HFFc6 (cell line): ENCODE data around the gene CYSTM1. TPM values are rescaled to one million over a fixed set of nuclear protein-coding genes. Genes with fewer than 3 reads are reported as not detected.
"Not testable (repeated sequence)": the region's sequence is repeated elsewhere in the genome, so short reads cannot be mapped to it uniquely, and the experiment has no call there.

ENCODE experiments used
- DNase-seq: peaks from one replicate; pipeline ENCODE4 v3.0.0-alpha.2; 2018
- H3K27ac Mint-ChIP-seq: 2 replicates; pipeline ENCODE4 v1.8.0; 2020; ENCODE audit warnings: mild to moderate bottlenecking, mixed read lengths
- H3K27me3 Mint-ChIP-seq: 2 replicates; pipeline ENCODE4 v1.8.0; 2021; ENCODE audit warnings: mild to moderate bottlenecking, moderate library complexity, mixed read lengths; ENCODE audit not compliant: insufficient read depth
- H3K36me3 Mint-ChIP-seq: 2 replicates; pipeline ENCODE4 v1.8.0; 2021; ENCODE audit warnings: low read depth, mixed read lengths
- H3K4me1 Mint-ChIP-seq: 2 replicates; pipeline ENCODE4 v1.8.0; 2020; ENCODE audit warnings: low read depth, mixed read lengths
- H3K4me3 Mint-ChIP-seq: 2 replicates; pipeline ENCODE4 v1.8.0; 2020; ENCODE audit warnings: mild to moderate bottlenecking, moderate library complexity, mixed read lengths
- H3K9me3 Mint-ChIP-seq: 2 replicates; pipeline ENCODE4 v1.8.0; 2020; ENCODE audit warnings: mild to moderate bottlenecking, mixed read lengths
- CTCF ChIP-seq: fragments of 200-600 bp; sonication (generic); IDR thresholded peaks from 2 replicates; pipeline ENCODE4 v1.5.0; 2021; ENCODE audit warnings: antibody characterized with exemption, mild to moderate bottlenecking
- total RNA-seq, 6 experiments: library from RNA; stranded (reverse); fragmentation: NEBNext Ultra II Directional; extraction: Animal tissue kit (Norgen Biotek cat#: 25700); gene quantifications; 2 replicates in 1 of 6; 3 replicates in 5 of 6; pipeline ENCODE4 v1.2.3, GENCODE V29; 2021

CYSTM1 gene
- total RNA-seq, 6 experiments from 2014 or later: 11.6 to 16.7 (median 12.5) TPM

- Mint-ChIP-seq H3K9me3 (no peaks in the 10 kb centered on the region), H3K36me3 (peaks cover 9% of the 10 kb centered on the region), H3K4me3 (no peak overlapping the region), H3K4me1 (peaks cover 6% of the 10 kb centered on the region; the same call in 1 of the 2 replicates), H3K27ac (no peak overlapping the region), H3K27me3 (no peaks in the 10 kb centered on the region; the same call in 1 of the 2 replicates)
- DNase-seq: no peak
- no peak for TF ChIP-seq CTCF
Measured at GRCh38 chr5:140196115-140196814, 21.3 kb downstream of the CYSTM1 start.

GRCh38 chr5:140197023-140197422, 22.0 kb downstream of the CYSTM1 start:
- Mint-ChIP-seq H3K27me3 (no peaks in the 10 kb centered on the region; the same call in 1 of the 2 replicates), H3K27ac (no peak overlapping the region), H3K4me1 (peaks cover 12% of the 10 kb centered on the region), H3K9me3 (no peaks in the 10 kb centered on the region), H3K4me3 (no peak overlapping the region), H3K36me3 (peaks cover 9% of the 10 kb centered on the region)
- no peak for DNase-seq
- TF ChIP-seq CTCF: no peak

- H3K27me3 Mint-ChIP-seq, DNase-seq, H3K27ac Mint-ChIP-seq, H3K36me3 Mint-ChIP-seq, H3K9me3 Mint-ChIP-seq, H3K4me3 Mint-ChIP-seq: not testable (repeated sequence)
- peaks cover 24% of the 10 kb centered on the region for H3K4me1 Mint-ChIP-seq
Measured at GRCh38 chr5:140198915-140199314, 23.9 kb downstream of the CYSTM1 start.

GRCh38 chr5:140202078-140202477, 27.1 kb downstream of the CYSTM1 start:
- peaks cover 9% of the 10 kb centered on the region for H3K36me3 Mint-ChIP-seq
- H3K27me3 Mint-ChIP-seq: no peaks in the 10 kb centered on the region; the same call in 1 of the 2 replicates
- H3K4me1 Mint-ChIP-seq: peaks cover 34% of the 10 kb centered on the region
- TF ChIP-seq CTCF: no peak
- peak; percentile 21 for DNase-seq
- H3K9me3 Mint-ChIP-seq: no peaks in the 10 kb centered on the region
- no peak overlapping the region for H3K27ac Mint-ChIP-seq
- H3K4me3 Mint-ChIP-seq: no peak overlapping the region

- Mint-ChIP-seq H3K9me3 (no peaks in the 10 kb centered on the region), H3K4me3 (no peak overlapping the region), H3K36me3 (peaks cover 9% of the 10 kb centered on the region), H3K27ac (no peak overlapping the region), H3K27me3 (no peaks in the 10 kb centered on the region; the same call in 1 of the 2 replicates), H3K4me1 (peaks cover 38% of the 10 kb centered on the region)
- no peak for DNase-seq
- TF ChIP-seq CTCF: no peak
Measured at GRCh38 chr5:140202610-140203009, 27.6 kb downstream of the CYSTM1 start.

- no peak for DNase-seq
- no peaks in the 10 kb centered on the region; the same call in 1 of the 2 replicates for H3K27me3 Mint-ChIP-seq
Measured at GRCh38 chr5:140205216-140205615, 30.2 kb downstream of the CYSTM1 start.

More at GRCh38 chr5:140205216-140205615, 30.2 kb downstream of the CYSTM1 start:
- no peaks in the 10 kb centered on the region for H3K9me3 Mint-ChIP-seq
- H3K36me3 Mint-ChIP-seq: no peaks in the 10 kb centered on the region
- H3K27ac Mint-ChIP-seq: no peak overlapping the region
- no peak for TF ChIP-seq CTCF
- H3K4me1 Mint-ChIP-seq: peaks cover 40% of the 10 kb centered on the region
- H3K4me3 Mint-ChIP-seq: no peak overlapping the region
